ENCODE measurements around the gene LARP4B. TPM values are rescaled to one million over a fixed set of nuclear protein-coding genes. Genes with fewer than 3 reads are reported as not detected.

The LARP4B gene
- polyA plus RNA-seq, 1 of the 3 experiments (the other 2 are of a cell fraction): 23.3 TPM

DNA sequence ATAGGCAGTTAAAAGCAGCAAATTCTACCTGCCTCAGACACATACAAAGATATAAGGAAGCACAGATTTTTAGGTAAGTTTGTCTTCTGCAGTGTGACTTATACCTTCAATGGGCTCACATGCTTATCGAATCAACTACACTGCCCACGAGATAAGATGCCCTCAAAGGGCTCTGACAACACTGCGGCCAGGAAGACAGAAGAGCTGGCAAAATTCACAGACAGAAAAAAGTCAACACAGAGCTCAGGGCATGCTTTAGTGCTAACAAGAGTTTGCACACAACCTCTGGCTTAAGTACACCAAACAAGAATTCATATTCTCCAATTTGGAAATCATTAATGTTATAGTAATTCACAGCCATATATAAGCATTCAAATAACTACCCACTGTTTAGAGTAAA lies 62.3 kb downstream of the LARP4B start:
- no peaks in the 10 kb centered on the region for H3K9me3 ChIP-seq
- CTCF ChIA-PET: interaction anchor here (1.3 kb wide), 1 partner anchor 14 kb away, joined by 3 read pairs; no protein-coding TSS in a partner anchor
- H3K27me3 ChIP-seq (ENCODE audit: insufficient read depth): no peaks in the 10 kb centered on the region
- POLR2A ChIA-PET: no interaction called here
- H3K36me3 ChIP-seq (replicated peaks in 1 of 2; ENCODE audit: control insufficient read depth in 1 of 2, insufficient read depth in 2 of 2, low read length in 1 of 2): peaks cover 40 to 44% of the 10 kb centered on the region in 2 experiments
- H3K27ac ChIP-seq (ENCODE audit: low read depth in 2 of 2, low read length in 1 of 2): no peak overlapping the region
- no peak overlapping the region for H2AFZ ChIP-seq (ENCODE audit: low read depth)
- H3K9me2 ChIP-seq: no peaks in the 10 kb centered on the region
- H3K4me1 ChIP-seq (ENCODE audit: control insufficient read depth in 1 of 2, insufficient read depth in 2 of 2, low read depth in 1 of 2, low read length in 1 of 2): no peaks in the 10 kb centered on the region; a peak in 1 of 4 replicates
- 84% methylated on average over 3 of the region's 3 CpGs for WGBS (ENCODE audit: low lambda C conversion rate)
- DNase-seq: no peak
- TF ChIP-seq FOXM1 (IDR thresholded peaks at IDR 0.05; ENCODE audit: low read depth) (no peak), TEAD4 (IDR thresholded peaks at IDR 0.05; ENCODE audit: borderline replicate concordance, insufficient read depth) (no peak), YY1 (IDR thresholded peaks at IDR 0.05; ENCODE audit: low read depth) (no peak), EP300 (IDR thresholded peaks at IDR 0.05; ENCODE audit: borderline replicate concordance in 1 of 2, low read depth in 1 of 2, low read length in 1 of 2) (no peak)
- TF ChIP-seq, protein P1, sequence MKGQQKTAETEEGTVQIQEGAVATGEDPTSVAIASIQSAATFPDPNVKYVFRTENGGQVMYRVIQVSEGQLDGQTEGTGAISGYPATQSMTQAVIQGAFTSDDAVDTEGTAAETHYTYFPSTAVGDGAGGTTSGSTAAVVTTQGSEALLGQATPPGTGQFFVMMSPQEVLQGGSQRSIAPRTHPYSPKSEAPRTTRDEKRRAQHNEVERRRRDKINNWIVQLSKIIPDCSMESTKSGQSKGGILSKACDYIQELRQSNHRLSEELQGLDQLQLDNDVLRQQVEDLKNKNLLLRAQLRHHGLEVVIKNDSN (IDR thresholded peaks at IDR 0.05; ENCODE audit: borderline replicate concordance, low read depth): no peak
- TF ChIP-seq, protein P2, sequence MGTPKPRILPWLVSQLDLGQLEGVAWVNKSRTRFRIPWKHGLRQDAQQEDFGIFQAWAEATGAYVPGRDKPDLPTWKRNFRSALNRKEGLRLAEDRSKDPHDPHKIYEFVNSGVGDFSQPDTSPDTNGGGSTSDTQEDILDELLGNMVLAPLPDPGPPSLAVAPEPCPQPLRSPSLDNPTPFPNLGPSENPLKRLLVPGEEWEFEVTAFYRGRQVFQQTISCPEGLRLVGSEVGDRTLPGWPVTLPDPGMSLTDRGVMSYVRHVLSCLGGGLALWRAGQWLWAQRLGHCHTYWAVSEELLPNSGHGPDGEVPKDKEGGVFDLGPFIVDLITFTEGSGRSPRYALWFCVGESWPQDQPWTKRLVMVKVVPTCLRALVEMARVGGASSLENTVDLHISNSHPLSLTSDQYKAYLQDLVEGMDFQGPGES (IDR thresholded peaks at IDR 0.05; ENCODE audit: low read depth, low read length): no peak
- TF ChIP-seq, protein P3, sequence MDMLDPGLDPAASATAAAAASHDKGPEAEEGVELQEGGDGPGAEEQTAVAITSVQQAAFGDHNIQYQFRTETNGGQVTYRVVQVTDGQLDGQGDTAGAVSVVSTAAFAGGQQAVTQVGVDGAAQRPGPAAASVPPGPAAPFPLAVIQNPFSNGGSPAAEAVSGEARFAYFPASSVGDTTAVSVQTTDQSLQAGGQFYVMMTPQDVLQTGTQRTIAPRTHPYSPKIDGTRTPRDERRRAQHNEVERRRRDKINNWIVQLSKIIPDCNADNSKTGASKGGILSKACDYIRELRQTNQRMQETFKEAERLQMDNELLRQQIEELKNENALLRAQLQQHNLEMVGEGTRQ (IDR thresholded peaks at IDR 0.05; ENCODE audit: borderline replicate concordance, low read depth, low read length): no peak
- peaks cover 85% of the 10 kb centered on the region for H3K79me2 ChIP-seq (ENCODE audit: insufficient read depth)
- H3K4me2 ChIP-seq: no peak overlapping the region
- peaks cover 57% of the 10 kb centered on the region for H4K20me1 ChIP-seq (ENCODE audit: insufficient read depth)
- no peak overlapping the region for H3K9ac ChIP-seq
- H3K4me3 ChIP-seq (ENCODE audit: low read depth in 2 of 2, low read length in 1 of 2): no peak overlapping the region
- H3F3A ChIP-seq (replicated peaks; ENCODE audit: insufficient read depth): peaks cover 6% of the 10 kb centered on the region

DNA sequence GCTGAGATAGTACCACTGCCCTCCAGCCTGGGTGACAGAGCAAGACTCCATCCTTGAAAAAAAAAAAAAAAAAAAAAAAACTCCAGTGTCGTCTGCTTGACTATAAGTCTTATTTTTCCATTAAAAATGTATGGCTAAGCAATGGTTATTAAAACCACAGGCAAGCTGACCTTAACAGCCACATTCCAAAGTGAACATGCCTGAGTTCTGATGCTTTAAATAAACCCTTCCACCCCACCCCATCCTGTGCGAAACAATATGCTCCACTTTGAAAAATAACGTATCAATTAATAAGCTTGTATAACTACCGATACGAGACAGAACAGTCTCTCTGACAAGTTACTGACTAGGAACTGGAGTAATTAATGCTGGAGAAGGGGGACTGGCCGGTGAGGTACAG lies 63.7 kb downstream of the LARP4B start:
- CTCF ChIA-PET: interaction anchor here (1.3 kb wide), 1 partner anchor 13 kb away, joined by 3 read pairs; no protein-coding TSS in a partner anchor
- H3K9me2 ChIP-seq: no peaks in the 10 kb centered on the region
- H3K4me3 ChIP-seq (ENCODE audit: low read depth in 2 of 2, low read length in 1 of 2): no peak overlapping the region
- no peaks in the 10 kb centered on the region for H3K27me3 ChIP-seq (ENCODE audit: insufficient read depth)
- peaks cover 6% of the 10 kb centered on the region for H3F3A ChIP-seq (replicated peaks; ENCODE audit: insufficient read depth)
- no peaks in the 10 kb centered on the region; a peak in 1 of 4 replicates for H3K4me1 ChIP-seq (ENCODE audit: control insufficient read depth in 1 of 2, insufficient read depth in 2 of 2, low read depth in 1 of 2, low read length in 1 of 2)
- no peak for DNase-seq
- peaks cover 82% of the 10 kb centered on the region; the same call in 1 of the 2 replicates for H3K79me2 ChIP-seq (ENCODE audit: insufficient read depth)
- H3K36me3 ChIP-seq (replicated peaks in 1 of 2; ENCODE audit: control insufficient read depth in 1 of 2, insufficient read depth in 2 of 2, low read length in 1 of 2): peaks cover 44 to 50% of the 10 kb centered on the region in 2 experiments
- no peak overlapping the region for H3K4me2 ChIP-seq
- H3K27ac ChIP-seq (ENCODE audit: low read depth in 2 of 2, low read length in 1 of 2): no peak overlapping the region
- peaks cover 47% of the 10 kb centered on the region for H4K20me1 ChIP-seq (ENCODE audit: insufficient read depth)
- POLR2A ChIA-PET: no interaction called here
- H3K9me3 ChIP-seq: no peaks in the 10 kb centered on the region
- no peak overlapping the region for H3K9ac ChIP-seq
- WGBS (ENCODE audit: low lambda C conversion rate): 95% methylated on average over 6 of the region's 6 CpGs
- TF ChIP-seq MEF2A (IDR thresholded peaks at IDR 0.05; ENCODE audit: borderline replicate concordance, low read depth) (no peak), RCOR1 (IDR thresholded peaks at IDR 0.05; ENCODE audit: low read length) (no peak), EP300 (IDR thresholded peaks at IDR 0.05; ENCODE audit: borderline replicate concordance in 1 of 2, low read depth in 1 of 2, low read length in 1 of 2) (no peak), POLR2AphosphoS5 (IDR thresholded peaks at IDR 0.05; ENCODE audit: low read depth, low read length) (no peak), GABPA (IDR thresholded peaks at IDR 0.05; ENCODE audit: low read depth) (no peak), GATA2 (CRISPR knock-in tag; IDR thresholded peaks at IDR 0.05) (no peak), YY1 (IDR thresholded peaks at IDR 0.05; ENCODE audit: low read depth) (no peak), JUND (IDR thresholded peaks at IDR 0.05) (no peak), SMC3 (IDR thresholded peaks at IDR 0.05; ENCODE audit: low read depth, low read length) (no peak)
- TF ChIP-seq, protein P4, sequence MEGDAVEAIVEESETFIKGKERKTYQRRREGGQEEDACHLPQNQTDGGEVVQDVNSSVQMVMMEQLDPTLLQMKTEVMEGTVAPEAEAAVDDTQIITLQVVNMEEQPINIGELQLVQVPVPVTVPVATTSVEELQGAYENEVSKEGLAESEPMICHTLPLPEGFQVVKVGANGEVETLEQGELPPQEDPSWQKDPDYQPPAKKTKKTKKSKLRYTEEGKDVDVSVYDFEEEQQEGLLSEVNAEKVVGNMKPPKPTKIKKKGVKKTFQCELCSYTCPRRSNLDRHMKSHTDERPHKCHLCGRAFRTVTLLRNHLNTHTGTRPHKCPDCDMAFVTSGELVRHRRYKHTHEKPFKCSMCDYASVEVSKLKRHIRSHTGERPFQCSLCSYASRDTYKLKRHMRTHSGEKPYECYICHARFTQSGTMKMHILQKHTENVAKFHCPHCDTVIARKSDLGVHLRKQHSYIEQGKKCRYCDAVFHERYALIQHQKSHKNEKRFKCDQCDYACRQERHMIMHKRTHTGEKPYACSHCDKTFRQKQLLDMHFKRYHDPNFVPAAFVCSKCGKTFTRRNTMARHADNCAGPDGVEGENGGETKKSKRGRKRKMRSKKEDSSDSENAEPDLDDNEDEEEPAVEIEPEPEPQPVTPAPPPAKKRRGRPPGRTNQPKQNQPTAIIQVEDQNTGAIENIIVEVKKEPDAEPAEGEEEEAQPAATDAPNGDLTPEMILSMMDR (IDR thresholded peaks at IDR 0.05): no peak
- TF ChIP-seq, protein P3 (IDR thresholded peaks at IDR 0.05; ENCODE audit: borderline replicate concordance, low read depth, low read length): no peak
- TF ChIP-seq, protein P1 (IDR thresholded peaks at IDR 0.05; ENCODE audit: borderline replicate concordance, low read depth): no peak
- no peak overlapping the region for H2AFZ ChIP-seq (ENCODE audit: low read depth)
